ENCODE data around the gene LCN12. TPM values are rescaled to one million over a fixed set of nuclear protein-coding genes. Genes with fewer than 3 reads are reported as not detected.

Gene LCN12
- total RNA-seq, 1 donor from 2014 or later = not detected

- Mint-ChIP-seq H3K36me3 (ENCODE audit: low read depth, unreplicated experiment) (no peaks in the 10 kb centered on the region), H3K9me3 (ENCODE audit: unreplicated experiment) (peaks cover 3% of the 10 kb centered on the region), H3K4me3 (ENCODE audit: unreplicated experiment) (no peak overlapping the region), H3K27me3 (ENCODE audit: low read depth, unreplicated experiment) (peaks cover 12% of the 10 kb centered on the region), H3K4me1 (ENCODE audit: low read depth, unreplicated experiment) (peaks cover 5% of the 10 kb centered on the region), H3K27ac (ENCODE audit: unreplicated experiment) (no peak overlapping the region)
- no peaks in the 10 kb centered on the region for H3K36me3 ChIP-seq (ENCODE audit: insufficient read depth, low read length)
- no peaks in the 10 kb centered on the region for H3K27me3 ChIP-seq (ENCODE audit: insufficient read depth, low read length)
- H2AFZ ChIP-seq (ENCODE audit: low read depth, low read length) = no peak overlapping the region
- DNase-seq (ENCODE audit: low read depth) = no peak
- no peaks in the 10 kb centered on the region for H4K20me1 ChIP-seq (ENCODE audit: insufficient read depth, low read length)
- H3K4me2 ChIP-seq (ENCODE audit: low read length) = no peak overlapping the region
- H3K4me3 ChIP-seq (ENCODE audit: insufficient read depth, low read depth, low read length) = no peak overlapping the region
- TF ChIP-seq CTCF (IDR thresholded peaks at IDR 0.05; ENCODE audit: insufficient read depth, low read depth, low read length) (no peak), EZH2 (IDR thresholded peaks at IDR 0.05; ENCODE audit: insufficient read depth, low read length) (no peak)
- H3K27ac ChIP-seq (ENCODE audit: low read depth, low read length) = no peak overlapping the region
- H3K79me2 ChIP-seq (ENCODE audit: insufficient read depth, low read length) = no peaks in the 10 kb centered on the region
- no peak overlapping the region for H3K9ac ChIP-seq (ENCODE audit: low read length)
- H3K9me3 ChIP-seq (ENCODE audit: insufficient read depth, low read depth, low read length) = no peaks in the 10 kb centered on the region
- no peak for FAIRE-seq
- H3K4me1 ChIP-seq (ENCODE audit: insufficient read depth, low read length) = no peaks in the 10 kb centered on the region
Observed at GRCh38 chr9:136957901-136958300, 5.8 kb downstream of the LCN12 start.

GRCh38 chr9:136958473-136958872 is 6.4 kb downstream of the LCN12 start:
- H3K27ac ChIP-seq (ENCODE audit: low read depth, low read length) = no peak overlapping the region
- Mint-ChIP-seq H3K9me3 (ENCODE audit: unreplicated experiment) (peaks cover 3% of the 10 kb centered on the region), H3K27me3 (ENCODE audit: low read depth, unreplicated experiment) (peaks cover 14% of the 10 kb centered on the region), H3K4me1 (ENCODE audit: low read depth, unreplicated experiment) (peaks cover 5% of the 10 kb centered on the region), H3K4me3 (ENCODE audit: unreplicated experiment) (no peak overlapping the region), H3K36me3 (ENCODE audit: low read depth, unreplicated experiment) (no peaks in the 10 kb centered on the region), H3K27ac (ENCODE audit: unreplicated experiment) (no peak overlapping the region)
- no peak for DNase-seq (ENCODE audit: low read depth)
- no peak overlapping the region for H2AFZ ChIP-seq (ENCODE audit: low read depth, low read length)
- TF ChIP-seq CTCF (IDR thresholded peaks at IDR 0.05; ENCODE audit: insufficient read depth, low read depth, low read length) = no peak
- no peak for TF ChIP-seq EZH2 (IDR thresholded peaks at IDR 0.05; ENCODE audit: insufficient read depth, low read length)
- no peak overlapping the region for H3K4me2 ChIP-seq (ENCODE audit: low read length)
- H3K79me2 ChIP-seq (ENCODE audit: insufficient read depth, low read length) = no peaks in the 10 kb centered on the region
- FAIRE-seq = no peak
- H3K9me3 ChIP-seq (ENCODE audit: insufficient read depth, low read depth, low read length) = no peaks in the 10 kb centered on the region
- no peaks in the 10 kb centered on the region for H4K20me1 ChIP-seq (ENCODE audit: insufficient read depth, low read length)
- H3K36me3 ChIP-seq (ENCODE audit: insufficient read depth, low read length) = no peaks in the 10 kb centered on the region
- no peaks in the 10 kb centered on the region for H3K27me3 ChIP-seq (ENCODE audit: insufficient read depth, low read length)
- H3K4me1 ChIP-seq (ENCODE audit: insufficient read depth, low read length) = no peaks in the 10 kb centered on the region
- no peak overlapping the region for H3K4me3 ChIP-seq (ENCODE audit: insufficient read depth, low read depth, low read length)
- H3K9ac ChIP-seq (ENCODE audit: low read length) = no peak overlapping the region

GRCh38 chr9:136958898-136959850 is 7.1 kb downstream of the LCN12 start:
- Histone ChIP-seq H3K4me1 (ENCODE audit: insufficient read depth, low read length) (no peaks in the 10 kb centered on the region), H3K9me3 (ENCODE audit: insufficient read depth, low read depth, low read length) (no peaks in the 10 kb centered on the region), H2AFZ (ENCODE audit: low read depth, low read length) (no peak overlapping the region), H3K27me3 (ENCODE audit: insufficient read depth, low read length) (no peaks in the 10 kb centered on the region), H3K36me3 (ENCODE audit: insufficient read depth, low read length) (no peaks in the 10 kb centered on the region), H3K4me3 (ENCODE audit: insufficient read depth, low read depth, low read length) (no peak overlapping the region), H4K20me1 (ENCODE audit: insufficient read depth, low read length) (no peaks in the 10 kb centered on the region), H3K4me2 (ENCODE audit: low read length) (no peak overlapping the region), H3K27ac (ENCODE audit: low read depth, low read length) (no peak overlapping the region), H3K79me2 (ENCODE audit: insufficient read depth, low read length) (no peaks in the 10 kb centered on the region), H3K9ac (ENCODE audit: low read length) (no peak overlapping the region)
- FAIRE-seq (no peak), DNase-seq (ENCODE audit: low read depth) (no peak)
- H3K27ac Mint-ChIP-seq (ENCODE audit: unreplicated experiment) = no peak overlapping the region
- peaks cover 5% of the 10 kb centered on the region for H3K4me1 Mint-ChIP-seq (ENCODE audit: low read depth, unreplicated experiment)
- peaks cover 14% of the 10 kb centered on the region for H3K27me3 Mint-ChIP-seq (ENCODE audit: low read depth, unreplicated experiment)
- no peaks in the 10 kb centered on the region for H3K36me3 Mint-ChIP-seq (ENCODE audit: low read depth, unreplicated experiment)
- TF ChIP-seq EZH2 (IDR thresholded peaks at IDR 0.05; ENCODE audit: insufficient read depth, low read length) (no peak), CTCF (IDR thresholded peaks at IDR 0.05; ENCODE audit: insufficient read depth, low read depth, low read length) (no peak)
- no peak overlapping the region for H3K4me3 Mint-ChIP-seq (ENCODE audit: unreplicated experiment)
- H3K9me3 Mint-ChIP-seq (ENCODE audit: unreplicated experiment) = peaks cover 3% of the 10 kb centered on the region

Measured in astrocyte (in vitro differentiated cells and primary cell).